ENCODE results near the gene VIPR2. TPM values are rescaled to one million over a fixed set of nuclear protein-coding genes. Genes with fewer than 3 reads are reported as not detected.
"Not testable (repeated sequence)": the region's sequence is repeated elsewhere in the genome, so short reads cannot be mapped to it uniquely, and the experiment has no call there.

Gene VIPR2
- total RNA-seq, 1 donor from 2014 or later = not detected

DNA sequence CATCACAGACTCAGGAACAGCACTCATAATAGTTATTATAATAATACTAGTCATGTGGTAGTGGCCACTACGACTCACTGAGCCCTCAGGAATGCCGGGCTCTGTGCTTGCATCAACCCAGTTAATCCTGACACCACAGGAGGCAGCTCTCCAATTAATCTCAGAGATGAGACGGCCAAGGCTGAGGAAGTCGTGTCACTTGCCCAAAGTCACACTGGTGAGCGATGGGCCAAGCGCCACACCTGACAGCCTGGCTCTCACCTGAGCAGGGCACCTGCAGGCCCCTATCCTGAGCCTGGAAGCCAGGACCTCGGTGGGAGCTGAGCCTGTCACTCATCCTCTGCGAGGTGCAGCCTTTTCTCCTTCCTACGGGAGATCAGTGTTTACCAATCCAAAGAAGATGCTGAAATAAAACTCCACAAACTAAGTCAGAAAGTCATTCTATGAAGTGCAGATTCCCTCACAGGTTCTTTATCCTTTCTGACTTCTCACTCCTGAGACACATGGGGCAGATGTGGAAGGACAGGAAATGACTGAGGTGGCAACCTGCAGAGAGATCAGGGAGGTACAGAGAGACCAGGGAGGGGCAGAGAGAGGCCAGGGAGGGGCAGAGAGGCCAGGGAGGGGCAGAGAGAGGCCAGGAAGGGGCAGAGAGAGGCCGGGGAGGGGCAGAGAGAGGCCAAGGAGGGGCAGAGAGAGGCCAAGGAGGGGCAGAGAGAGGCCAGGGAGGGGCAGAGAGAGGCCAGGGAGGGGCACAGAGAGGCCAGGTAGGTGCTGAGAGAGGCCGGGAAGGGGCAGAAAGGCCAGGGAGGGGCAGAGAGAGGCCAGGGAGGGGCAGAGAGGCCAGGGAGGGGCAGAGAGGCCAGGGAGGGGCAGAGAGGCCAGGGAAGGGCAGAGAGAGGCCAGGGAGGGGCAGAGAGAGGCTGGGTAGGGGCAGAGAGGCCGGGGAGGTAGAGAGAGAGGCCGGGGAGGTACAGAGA is 38.5 kb downstream of the VIPR2 start:
- DNase-seq (ENCODE audit: low spot score) = no peak

DNA sequence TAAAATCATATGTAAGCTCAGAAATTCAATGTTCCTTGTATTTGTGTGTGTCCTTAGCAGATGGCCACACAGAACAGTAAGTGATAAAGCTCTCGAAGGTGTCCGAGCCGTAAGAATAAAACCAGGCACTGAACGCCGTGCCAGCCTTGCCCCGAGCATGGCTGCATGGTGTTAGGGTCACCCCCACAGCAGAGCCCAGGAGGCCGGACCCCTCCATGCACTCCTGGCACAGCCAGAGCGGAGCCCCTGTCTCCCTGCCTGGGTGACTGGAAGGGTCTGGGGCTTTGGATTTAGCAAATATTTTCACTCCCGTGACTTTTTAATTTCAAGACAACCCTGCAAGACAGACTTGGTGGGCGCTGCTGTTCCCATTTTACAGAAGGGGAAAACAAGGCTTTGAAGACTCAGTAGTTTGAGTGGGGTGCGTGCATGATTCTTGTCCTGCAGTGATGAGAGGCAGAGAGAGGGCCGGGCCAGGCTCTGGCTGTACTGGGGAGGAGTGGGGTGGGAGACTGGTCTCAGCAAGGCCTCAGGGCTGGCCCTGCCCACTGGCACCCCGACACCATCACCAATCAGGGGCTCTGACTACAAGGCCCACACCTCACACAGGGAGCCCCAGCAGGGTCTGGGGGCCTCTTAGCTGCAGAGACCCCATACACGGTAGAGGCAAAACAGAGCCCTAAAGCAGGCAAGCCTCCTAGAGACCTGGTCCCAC is 39.4 kb downstream of the VIPR2 start:
- no peak for DNase-seq (ENCODE audit: low spot score)

DNA sequence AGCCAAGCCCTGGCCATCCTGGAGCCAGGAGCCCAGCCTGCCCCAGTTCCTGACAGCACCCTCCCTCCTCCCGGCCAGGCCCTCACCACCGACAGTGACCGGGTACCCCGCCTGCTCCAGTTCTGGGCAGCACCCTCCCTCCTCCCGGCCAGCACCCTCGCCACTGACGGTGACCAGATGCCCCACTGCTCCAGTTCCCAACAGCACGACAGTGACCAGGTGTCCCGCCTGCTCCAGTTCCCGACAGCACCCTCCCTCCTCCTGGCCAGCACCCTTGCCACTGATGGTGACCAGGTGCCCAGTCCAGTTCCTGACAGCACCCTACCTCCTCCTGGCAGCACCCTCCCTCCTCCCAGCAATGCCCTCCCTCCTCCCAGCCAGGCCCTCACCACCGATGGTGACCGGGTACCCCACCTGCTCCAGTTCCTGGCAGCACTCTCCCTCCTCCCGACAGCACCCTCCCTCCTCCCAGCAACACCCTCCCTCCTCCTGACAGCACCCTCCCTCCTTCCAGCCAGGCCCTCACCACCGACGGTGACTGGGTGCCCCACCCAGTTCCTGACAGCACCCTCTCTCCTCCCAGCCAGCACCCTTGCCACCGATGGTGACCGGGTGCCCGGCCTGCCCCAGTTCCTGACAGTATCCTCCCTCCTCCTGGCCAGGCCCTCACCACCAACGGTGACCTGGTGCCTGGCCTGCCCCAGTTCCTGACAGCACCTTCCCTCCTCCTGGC is 40.3 kb downstream of the VIPR2 start:
- no peak for DNase-seq (ENCODE audit: low spot score)

DNA sequence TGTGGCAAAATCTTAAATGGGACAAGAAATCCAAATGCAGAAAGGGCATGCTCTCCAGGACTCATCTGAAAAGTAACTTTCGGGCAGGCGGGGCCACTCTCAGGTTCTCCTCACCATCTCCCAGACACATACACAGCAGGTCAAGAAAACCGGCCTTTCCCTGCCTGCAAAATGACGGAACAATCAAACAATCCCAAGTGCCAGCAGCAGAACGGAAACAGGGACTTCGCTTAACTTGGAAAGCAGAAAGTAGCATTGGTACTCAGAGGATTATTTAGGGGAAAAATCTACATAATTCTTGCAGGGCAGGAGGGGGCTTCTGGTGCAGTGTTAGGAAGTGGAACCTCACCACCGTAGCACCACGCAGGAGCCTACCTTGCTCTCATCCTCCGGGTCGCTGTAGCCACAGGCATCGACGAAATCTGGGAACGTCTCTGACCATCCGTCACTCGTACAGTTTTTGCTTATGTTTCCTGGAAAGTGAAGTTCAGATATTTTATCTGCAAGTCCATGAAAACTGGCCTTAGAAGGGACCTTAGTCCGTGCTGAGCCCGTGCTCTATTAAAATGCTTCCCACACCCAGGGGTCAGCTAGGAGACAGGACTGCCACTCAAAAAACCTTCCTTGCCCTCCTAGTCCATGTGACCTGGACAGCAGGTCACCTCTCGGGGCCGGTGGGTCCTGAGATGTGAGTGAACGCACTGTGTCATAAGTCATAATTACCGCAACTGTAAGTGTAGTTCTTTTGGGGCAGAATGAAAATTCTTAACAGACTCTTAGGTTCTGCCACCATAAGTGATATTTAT is 41.1 kb downstream of the VIPR2 start:
- no peak for DNase-seq (ENCODE audit: low spot score)

DNA sequence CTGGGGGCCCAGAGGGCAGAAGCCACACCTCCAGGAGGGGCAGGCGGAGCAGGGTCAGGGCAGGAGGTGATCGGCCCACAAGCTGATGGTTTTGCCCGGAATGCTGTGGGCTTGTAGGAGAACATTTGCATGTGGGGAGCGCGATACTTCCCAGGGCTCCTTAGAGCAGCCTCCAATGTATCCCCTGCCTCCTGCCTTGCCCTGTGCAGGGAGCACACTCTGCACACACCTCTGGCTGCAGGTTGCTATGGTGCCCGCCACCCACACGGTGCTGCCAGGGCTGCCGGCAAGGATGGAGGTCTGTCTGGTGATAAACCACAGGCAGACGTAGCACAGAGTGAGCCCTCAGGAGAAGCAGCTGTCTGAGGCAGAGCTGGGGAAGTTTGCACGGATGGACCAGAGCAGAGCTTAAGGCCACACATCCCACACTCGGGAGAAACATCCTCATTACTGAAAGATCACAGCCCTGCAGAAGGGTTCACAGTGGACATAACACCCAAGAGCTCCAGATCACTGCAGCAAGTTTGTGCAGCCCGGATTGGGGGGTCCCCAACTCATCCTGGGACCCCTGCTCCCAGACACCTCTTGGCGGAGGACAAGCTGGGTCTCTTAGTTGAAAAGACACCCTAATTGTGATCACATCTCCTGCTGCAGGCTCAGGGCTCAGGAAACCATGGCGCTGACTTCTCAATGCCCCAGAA is 41.8 kb downstream of the VIPR2 start:
- DNase-seq (ENCODE audit: low spot score) = no peak

DNA sequence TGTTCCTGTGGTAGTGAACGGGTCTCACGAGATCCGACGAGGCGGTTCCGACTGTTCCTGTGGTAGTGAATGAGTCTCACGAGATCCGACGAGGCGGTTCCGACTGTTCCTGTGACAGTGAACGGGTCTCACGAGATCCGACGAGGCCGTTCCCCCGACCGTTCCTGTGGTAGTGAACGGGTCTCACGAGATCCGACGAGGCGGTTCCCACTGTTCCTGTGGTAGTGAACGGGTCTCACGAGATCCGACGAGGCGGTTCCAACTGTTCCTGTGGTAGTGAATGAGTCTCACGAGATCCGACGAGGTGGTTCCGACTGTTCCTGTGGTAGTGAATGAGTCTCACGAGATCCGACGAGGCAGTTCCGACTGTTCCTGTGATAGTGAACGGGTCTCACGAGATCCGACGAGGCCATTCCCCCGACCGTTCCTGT is 43.0 kb downstream of the VIPR2 start:
- not testable (repeated sequence) for DNase-seq (ENCODE audit: low spot score)

- DNase-seq (ENCODE audit: low spot score) = not testable (repeated sequence)
These were observed 43.6 kb downstream of the VIPR2 start for GRCh38 chr7:159101083-159101395.

- not testable (repeated sequence) for DNase-seq (ENCODE audit: low spot score)
These were observed 44.2 kb downstream of the VIPR2 start for GRCh38 chr7:159100281-159101082.

DNA sequence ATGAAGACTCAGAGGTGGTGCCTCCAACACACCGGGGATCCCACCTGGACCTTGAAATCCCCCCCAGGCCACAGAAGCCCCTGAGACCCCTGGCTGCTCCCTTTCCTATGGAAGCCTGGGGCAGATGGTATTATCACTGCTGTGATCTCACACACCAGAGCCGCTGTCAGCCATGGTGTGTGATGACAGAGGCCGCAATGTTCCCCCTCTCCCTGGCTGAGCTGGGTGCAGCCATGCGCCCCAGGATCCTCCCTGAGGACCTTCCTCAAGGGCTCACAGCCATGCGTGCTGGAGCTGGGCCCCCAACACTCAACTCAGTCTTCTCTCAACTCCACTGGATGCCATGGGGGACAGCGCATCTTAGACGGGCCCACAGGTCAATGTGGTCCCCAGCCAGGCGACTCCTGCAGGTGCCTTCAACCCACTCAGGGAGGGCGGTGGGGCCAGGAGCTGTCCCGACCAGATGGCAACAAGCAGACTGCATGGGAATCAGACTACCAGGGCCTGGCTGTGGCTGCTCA is 44.9 kb downstream of the VIPR2 start:
- DNase-seq (ENCODE audit: low spot score) = no peak

DNA sequence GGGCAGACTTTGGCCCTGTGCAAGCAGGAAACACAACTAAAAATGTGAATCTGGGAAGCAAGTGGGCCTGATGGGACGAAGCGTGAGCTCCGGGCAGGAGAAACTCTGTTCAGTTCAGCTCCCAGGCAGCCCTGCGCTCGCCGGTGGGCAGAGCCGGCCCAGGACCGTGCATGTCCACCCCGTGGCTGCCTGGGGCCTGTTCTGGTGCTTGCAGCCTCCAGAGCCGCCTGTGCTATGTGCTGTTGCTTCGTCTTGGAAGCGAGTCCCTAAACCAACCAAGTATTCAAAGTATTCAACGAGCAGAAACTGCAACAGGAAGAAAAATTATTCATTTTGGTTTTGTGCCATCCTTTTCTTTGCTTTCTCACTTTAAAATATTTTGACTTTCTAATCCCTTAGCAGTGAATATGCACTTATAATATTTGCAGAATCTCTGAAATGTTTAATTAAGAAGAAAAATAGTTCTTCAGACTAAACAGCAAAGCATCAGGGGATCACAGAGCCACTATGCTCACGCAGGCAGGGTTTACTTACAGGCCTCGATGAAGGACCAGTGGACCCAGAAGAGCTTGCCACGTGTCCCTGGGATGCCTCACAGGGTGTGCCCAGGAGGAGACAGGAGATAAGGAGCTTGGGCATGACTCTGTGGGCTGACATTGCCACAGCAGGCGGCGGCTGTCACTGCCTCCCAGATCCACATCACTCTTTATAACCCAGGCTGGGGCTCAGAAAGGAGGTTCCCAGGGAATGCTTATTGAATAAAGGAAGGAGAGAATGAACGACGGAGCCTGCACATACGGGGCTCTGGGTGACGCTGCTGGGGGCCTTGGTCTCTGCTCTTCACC is 45.6 kb downstream of the VIPR2 start:
- DNase-seq (ENCODE audit: low spot score) = peak; percentile 60

GRCh38 chr7:159098424-159098786 is 46.3 kb downstream of the VIPR2 start:
- no peak for DNase-seq (ENCODE audit: low spot score)

DNA sequence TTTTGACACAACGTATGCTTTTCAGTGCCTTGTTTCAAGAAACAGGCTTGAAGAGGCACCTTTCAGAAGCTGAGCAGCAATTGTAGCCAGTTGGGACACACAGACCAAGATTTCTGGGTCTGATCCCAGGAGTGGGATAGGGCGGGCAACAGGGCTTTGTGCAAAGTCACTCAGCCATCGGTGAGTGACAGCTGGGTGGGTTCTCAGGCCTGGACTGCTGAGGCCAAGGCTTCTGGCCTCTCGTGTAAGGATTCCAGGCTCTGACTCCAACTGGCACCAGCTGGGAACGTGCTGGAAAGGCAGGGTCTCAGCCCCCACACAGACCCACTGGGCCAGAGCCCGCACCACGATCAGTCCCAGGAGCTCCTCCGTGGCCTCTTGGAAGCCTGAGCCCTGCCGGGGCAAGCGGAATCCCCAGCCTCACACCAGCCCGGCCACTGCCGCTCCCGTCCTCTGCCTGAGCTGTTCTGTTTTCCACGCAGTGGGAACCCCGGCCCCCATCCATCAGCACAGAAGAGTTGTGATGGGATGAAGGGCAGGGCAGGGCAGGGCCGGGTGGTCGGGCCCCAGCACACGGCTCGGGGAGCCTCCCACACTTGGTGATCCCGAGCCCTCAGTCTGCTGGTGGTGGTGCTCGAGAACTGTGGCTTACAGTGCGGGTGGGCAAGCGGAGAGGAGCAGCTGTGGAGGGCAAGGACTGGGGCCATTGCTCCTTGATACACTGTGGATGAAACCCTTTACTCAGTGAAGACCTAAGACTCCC is 46.8 kb downstream of the VIPR2 start:
- DNase-seq (ENCODE audit: low spot score) = no peak

DNA sequence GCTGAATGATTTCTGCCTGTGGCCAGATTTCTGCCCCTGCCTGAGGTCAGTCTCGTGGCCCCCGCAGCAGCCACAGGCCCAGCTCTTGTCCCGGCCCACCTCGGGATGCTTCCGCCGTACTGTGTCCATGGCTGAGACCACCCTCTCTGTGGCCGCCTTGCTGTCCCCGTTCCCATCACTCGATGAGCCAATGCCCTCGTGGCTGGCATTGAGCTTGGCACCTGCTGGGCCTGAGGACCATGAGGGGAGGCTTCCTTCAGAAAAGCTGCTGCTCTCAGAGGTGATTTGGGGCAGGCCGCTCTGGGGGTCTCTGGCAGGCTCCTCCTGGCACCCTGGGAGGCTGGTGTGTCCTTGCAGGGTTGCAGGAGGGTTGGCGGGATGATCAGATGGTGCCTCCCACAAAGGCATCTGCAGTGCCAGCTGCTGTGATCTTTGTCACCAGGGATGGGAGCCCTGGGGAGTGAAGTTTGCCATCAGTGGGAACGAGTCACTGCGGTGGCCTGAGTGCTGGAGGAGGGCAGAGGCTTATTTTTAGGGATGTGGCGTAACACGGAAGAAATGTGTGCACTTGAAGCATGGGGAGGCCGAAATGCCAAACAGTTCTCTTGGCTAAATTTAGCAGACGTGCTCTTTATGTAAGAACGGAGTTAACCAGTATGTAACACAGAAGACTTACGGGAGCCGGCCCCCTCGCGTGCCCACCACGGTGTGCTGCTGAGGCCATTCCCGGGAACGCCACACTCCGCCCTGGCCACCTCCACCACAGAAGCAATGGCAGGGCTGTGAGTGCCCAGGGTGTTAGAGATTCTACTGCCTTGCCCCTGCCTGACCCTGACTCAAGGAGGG is 47.7 kb downstream of the VIPR2 start:
- DNase-seq (ENCODE audit: low spot score) = peak; percentile 49

DNA sequence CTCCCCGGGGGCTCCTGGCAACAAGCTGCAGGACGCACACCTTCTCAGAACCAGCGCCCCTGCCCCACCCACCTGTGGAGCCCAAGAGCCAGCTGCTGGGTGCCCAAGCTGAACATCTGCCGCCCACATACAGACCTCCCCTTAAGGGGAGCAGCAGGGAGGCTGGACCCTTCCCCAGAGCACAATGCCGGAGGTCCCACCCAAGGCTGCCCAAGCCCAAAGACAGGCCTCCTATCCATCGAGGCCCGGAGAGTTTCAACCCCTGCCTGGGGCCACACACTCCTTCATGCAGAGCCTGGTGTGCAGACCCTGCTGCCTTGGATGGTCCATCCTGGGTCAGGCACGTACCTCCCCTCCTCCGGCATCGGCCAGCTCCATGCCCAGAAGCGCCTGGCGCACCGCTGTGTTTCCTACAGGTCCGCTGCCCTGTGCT is 48.7 kb downstream of the VIPR2 start:
- no peak for DNase-seq (ENCODE audit: low spot score)

DNA sequence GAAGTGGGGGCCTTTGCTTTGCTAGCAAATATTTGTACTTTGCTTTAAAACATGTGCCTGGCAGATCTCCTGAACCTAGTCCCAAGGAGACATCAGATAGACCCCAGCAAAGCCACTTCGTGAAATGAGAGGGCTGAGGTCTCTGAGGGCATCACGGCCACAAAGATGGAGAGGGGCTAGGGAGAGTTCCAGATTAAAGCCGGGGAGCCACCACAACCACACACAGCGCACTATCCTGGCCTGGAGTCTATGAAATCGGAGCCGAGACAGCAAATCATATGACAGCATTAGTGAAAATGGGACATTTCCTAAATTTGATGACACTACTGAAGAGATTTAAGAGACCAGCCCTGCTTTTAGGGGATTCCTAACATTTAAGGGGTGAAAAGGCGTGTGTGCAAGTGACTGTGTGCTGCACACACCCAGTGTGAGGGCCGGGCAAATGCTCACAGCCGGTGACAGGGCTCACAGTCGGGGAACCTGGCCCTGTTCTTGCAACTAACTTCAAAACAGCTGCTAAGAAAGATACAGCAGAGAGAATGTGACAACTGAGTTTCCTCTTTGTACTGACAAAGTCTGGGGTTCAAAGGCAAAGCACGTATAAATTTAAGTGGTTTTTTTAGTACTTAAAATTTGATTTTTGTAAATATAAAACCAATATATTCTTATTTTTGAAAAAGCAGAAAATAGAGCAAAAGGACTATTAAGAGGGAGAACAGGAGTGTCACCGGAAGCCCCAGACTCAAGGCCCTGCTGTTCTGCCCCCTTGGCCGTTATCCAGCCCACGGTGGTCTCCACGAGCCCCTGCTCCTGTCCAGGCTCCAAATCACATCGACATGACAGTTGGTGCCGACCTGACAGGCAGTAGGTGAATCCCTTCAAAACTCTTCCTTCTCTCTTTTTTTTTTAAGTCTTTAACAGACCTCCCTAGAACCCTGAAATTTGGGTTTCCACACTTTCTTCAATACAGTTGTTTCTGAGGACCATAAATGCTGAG is 49.5 kb downstream of the VIPR2 start:
- DNase-seq (ENCODE audit: low spot score) = no peak

All from umbilical cord (tissue), 2 donors.